Stomach (tissue), 9 donors: ENCODE measurements around the gene CCNF. TPM values are rescaled to one million over a fixed set of nuclear protein-coding genes. Genes with fewer than 3 reads are reported as not detected.
A peak's percentile ranks its signal among the peaks of the same experiment; 100 is the strongest.

Experiments
- DNase-seq, 2 donors: peaks; one replicate each; pipeline versions ENCODE4 v3.0.0 to v3.0.0-alpha.2; 2013 to 2019
- H3K27ac ChIP-seq, 5 donors: fragments of 200-600 bp in 4 of 5; sonication (generic) in 4 of 5; one replicate each; pipeline ENCODE4 v1.5.1; 2013 to 2019; ENCODE audit warnings: mild to moderate bottlenecking in 1 of 5, moderate library complexity in 1 of 5
- H3K27me3 ChIP-seq, 3 donors: fragments of 200-600 bp; sonication (generic); one replicate each; pipeline ENCODE4 v1.5.1; 2017 to 2019; ENCODE audit warnings: mixed run types in 1 of 3
- H3K36me3 ChIP-seq, 4 donors: fragments of 200-600 bp; sonication (generic); 1 replicate in 3 of 4; 2 replicates in 1 of 4; pipeline ENCODE4 v1.5.1; 2016 to 2019
- H3K4me1 ChIP-seq, 4 donors: fragments of 200-600 bp; sonication (generic); one replicate each; pipeline ENCODE4 v1.5.1; 2016 to 2019
- H3K4me3 ChIP-seq, 4 donors: fragments of 200-600 bp; sonication (generic) in 3 of 4; one replicate each; pipeline ENCODE4 v1.5.1; 2016 to 2019; ENCODE audit warnings: mild to moderate bottlenecking in 1 of 4
- H3K9me3 ChIP-seq, 4 donors: fragments of 200-600 bp; sonication (generic); one replicate each; pipeline ENCODE4 v1.5.1; 2016 to 2019
- CTCF ChIP-seq, 7 experiments: fragments of 450-650 bp in 4 of 7; fragments of 200-600 bp in 3 of 7; sonication (generic) in 3 of 7; IDR thresholded peaks; one replicate each; pipeline ENCODE4 v1.5.1; 2016 to 2019; ENCODE audit warnings: antibody characterized with exemption in 7 of 7, control low read depth in 2 of 7, mild to moderate bottlenecking in 1 of 7
- EP300 ChIP-seq: sonication (generic); formaldehyde crosslinking; IDR thresholded peaks from one replicate; pipeline ENCODE4 v1.6.1; 2017; ENCODE audit warnings: antibody characterized with exemption
- POLR2A ChIP-seq, 4 donors: fragments of 450-650 bp; IDR thresholded peaks; one replicate each; pipeline ENCODE4 v1.6.1; 2016; ENCODE audit warnings: antibody characterized with exemption in 4 of 4, control low read depth in 2 of 4, mild to moderate bottlenecking in 1 of 4, moderate library complexity in 1 of 4
- POLR2AphosphoS5 ChIP-seq, 3 donors: sonication (generic); formaldehyde crosslinking; IDR thresholded peaks; one replicate each; pipeline ENCODE4 v1.6.1; 2016; ENCODE audit warnings: antibody characterized with exemption in 3 of 3
- WGBS, 5 donors: extraction: QIAGEN DNeasy Blood & Tissue Kit in 3 of 5; methylation state at CpG; one replicate each; pipeline versions ENCODE4 v1.1.5 to v1.1.7; 2013 to 2018; 5-methylcytosine and 5-hydroxymethylcytosine counted together
- intact Hi-C: fragments of 100-400 bp; cut with DNase I; formaldehyde crosslinking; loops from one replicate; pipeline ENCODE4 v1.15.1; 2023; ENCODE audit warnings: low total_unique reads
- polyA plus RNA-seq, 3 donors: library from polyadenylated mRNA; stranded (reverse); fragments of 200-250 nt; gene quantifications; one replicate each; pipeline ENCODE4 v1.2.3, GENCODE V29; 2013
- total RNA-seq, 5 donors: library from RNA; depleted of rRNA; stranded (reverse); fragments of >200 nt; gene quantifications; one replicate each; pipeline versions ENCODE4 v1.1.0 to v1.2.3, GENCODE V29; 2014 to 2016
- donor health status: healthy with polysubstance abuse.
- donor health status: Bipolar disorder and iron deficiency.
- donor health status: healthy.

The CCNF gene
- total and polyA plus RNA-seq, 8 donors: 0.46 to 7.8 (median 2.9) TPM

DNA sequence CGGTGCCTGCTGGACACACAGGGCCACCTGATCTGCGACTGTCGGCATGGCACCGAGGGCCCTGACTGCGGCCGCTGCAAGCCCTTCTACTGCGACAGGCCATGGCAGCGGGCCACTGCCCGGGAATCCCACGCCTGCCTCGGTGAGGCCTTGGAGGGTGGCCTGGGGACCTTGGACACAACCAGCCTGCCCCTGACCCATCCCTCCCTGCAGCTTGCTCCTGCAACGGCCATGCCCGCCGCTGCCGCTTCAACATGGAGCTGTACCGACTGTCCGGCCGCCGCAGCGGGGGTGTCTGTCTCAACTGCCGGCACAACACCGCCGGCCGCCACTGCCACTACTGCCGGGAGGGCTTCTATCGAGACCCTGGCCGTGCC, 43.2 kb downstream of the CCNF start:
- no peak for DNase-seq
- Histone ChIP-seq H3K27me3 (peaks cover 19 to 63% (median 61%) of the 10 kb centered on the region in 3 donors), H3K36me3 (no peaks in the 10 kb centered on the region), H3K4me1 (peaks cover 61 to 78% (median 77%) of the 10 kb centered on the region in 4 donors), H3K4me3 (no peak overlapping the region), H3K27ac (no peak overlapping the region), H3K9me3 (no peaks in the 10 kb centered on the region)
- intact Hi-C loops: no loop called here
- TF ChIP-seq CTCF (IDR thresholded peaks at IDR 0.05): no peak
- TF ChIP-seq POLR2A (IDR thresholded peaks at IDR 0.05): no peak
- no peak for TF ChIP-seq EP300
- no peak for TF ChIP-seq POLR2AphosphoS5 (IDR thresholded peaks at IDR 0.05)
- 92 to 98% (median 95%) methylated on average over 8 to 27 of the region's 27 CpGs for WGBS, 5 donors

DNA sequence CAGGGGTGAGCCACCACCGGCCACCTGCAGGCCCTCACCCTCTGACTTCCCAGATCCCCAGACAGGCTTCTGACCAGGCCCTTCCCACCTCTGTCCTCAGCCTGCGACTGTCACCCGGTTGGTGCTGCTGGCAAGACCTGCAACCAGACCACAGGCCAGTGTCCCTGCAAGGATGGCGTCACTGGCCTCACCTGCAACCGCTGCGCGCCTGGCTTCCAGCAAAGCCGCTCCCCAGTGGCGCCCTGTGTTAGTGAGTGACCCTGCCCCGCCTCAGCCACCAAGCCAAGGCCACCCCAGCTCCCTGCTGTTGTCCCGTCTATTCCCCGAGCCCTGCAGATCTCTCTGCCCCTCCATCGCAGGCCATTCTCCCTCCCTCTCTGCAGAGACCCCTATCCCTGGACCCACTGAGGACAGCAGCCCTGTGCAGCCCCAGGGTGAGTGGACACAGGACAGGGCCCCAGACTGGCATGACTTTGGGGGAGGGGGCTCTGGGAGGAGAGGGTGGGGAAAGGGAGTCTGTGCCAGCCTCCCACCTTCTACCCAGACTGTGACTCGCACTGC, 43.7 kb downstream of the CCNF start:
- no peak for TF ChIP-seq POLR2A (IDR thresholded peaks at IDR 0.05)
- no peak for TF ChIP-seq POLR2AphosphoS5 (IDR thresholded peaks at IDR 0.05)
- TF ChIP-seq CTCF (IDR thresholded peaks at IDR 0.05): no peak
- TF ChIP-seq EP300: no peak
- DNase-seq: no peak
- Histone ChIP-seq H3K4me1 (peaks cover 59 to 78% (median 74%) of the 10 kb centered on the region in 4 donors), H3K27me3 (peaks cover 19 to 59% (median 57%) of the 10 kb centered on the region in 3 donors), H3K27ac (no peak overlapping the region), H3K9me3 (no peaks in the 10 kb centered on the region), H3K36me3 (no peaks in the 10 kb centered on the region), H3K4me3 (peak overlapping the region in 2 of 4 donors; percentile 79 to 90)
- intact Hi-C loops: no loop called here
- WGBS, 5 donors: 77 to 82% (median 78%) methylated on average over 10 to 14 of the region's 14 CpGs

DNA sequence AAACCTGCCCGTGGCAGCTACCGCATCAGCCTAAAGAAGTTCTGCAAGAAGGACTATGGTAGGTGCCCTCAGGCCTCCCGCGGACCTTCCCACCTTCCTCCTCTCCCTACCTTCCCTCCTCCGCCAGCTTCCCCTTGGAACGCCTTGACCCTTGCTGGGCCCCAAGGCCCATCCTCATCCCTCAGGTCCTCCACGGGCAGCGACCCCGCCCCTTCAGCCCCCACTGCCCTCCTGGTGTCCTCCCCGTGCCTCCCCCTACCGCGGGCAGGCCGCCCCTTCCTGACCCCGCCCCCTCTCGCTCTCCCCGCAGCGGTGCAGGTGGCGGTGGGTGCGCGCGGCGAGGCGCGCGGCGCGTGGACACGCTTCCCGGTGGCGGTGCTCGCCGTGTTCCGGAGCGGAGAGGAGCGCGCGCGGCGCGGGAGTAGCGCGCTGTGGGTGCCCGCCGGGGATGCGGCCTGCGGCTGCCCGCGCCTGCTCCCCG, 44.2 kb downstream of the CCNF start:
- WGBS, 5 donors: 4 to 20% (median 7%) methylated on average over 13 to 49 of the region's 49 CpGs
- Histone ChIP-seq H3K27me3 (peaks cover 19 to 53% (median 51%) of the 10 kb centered on the region in 3 donors), H3K36me3 (no peaks in the 10 kb centered on the region), H3K9me3 (no peaks in the 10 kb centered on the region), H3K4me3 (peak overlapping the region; percentile 60 to 90 (median 80)), H3K27ac (no peak overlapping the region), H3K4me1 (peaks cover 54 to 77% (median 71%) of the 10 kb centered on the region in 4 donors)
- TF ChIP-seq CTCF (IDR thresholded peaks at IDR 0.05): no peak
- no peak for TF ChIP-seq POLR2A (IDR thresholded peaks at IDR 0.05)
- no peak for TF ChIP-seq EP300
- no peak for TF ChIP-seq POLR2AphosphoS5 (IDR thresholded peaks at IDR 0.05)
- peak in 1 of 2 donors; percentile 62 for DNase-seq
- intact Hi-C loops: no loop called here

GRCh38 chr16:2473999-2474876, 45.0 kb downstream of the CCNF start:
- intact Hi-C loops: no loop called here
- WGBS, 5 donors: 0 to 1% (median 0%) methylated on average over 19 to 100 of the region's 100 CpGs
- Histone ChIP-seq H3K36me3 (peaks cover 0 to 2% (median 0%) of the 10 kb centered on the region in 4 donors), H3K27me3 (peaks cover 19 to 46% (median 44%) of the 10 kb centered on the region in 3 donors), H3K9me3 (no peaks in the 10 kb centered on the region), H3K4me3 (peak overlapping the region; percentile 60 to 90 (median 80)), H3K27ac (peak overlapping the region; percentile 85 to 93 (median 89)), H3K4me1 (peaks cover 48 to 70% (median 64%) of the 10 kb centered on the region in 4 donors)
- TF ChIP-seq CTCF (IDR thresholded peaks at IDR 0.05) (peak in 3 of 7 experiments; percentile 12 to 56 (median 25)), EP300 (no peak)
- peak; percentile 60 to 82 for DNase-seq
